HEK293 (cell line): ENCODE measurements around the gene TMUB1.

Experiments
- CTCF ChIA-PET: fragments of 350-600 bp; formaldehyde crosslinking; extraction: SDS; loops from one replicate; lab custom pipeline; 2021; ENCODE audit warnings: antibody characterized with exemption; lab: Yijun Ruan, JAX
- POLR2A ChIA-PET: fragments of 300-600 bp; formaldehyde crosslinking; extraction: SDS; loops from one replicate; lab custom pipeline; 2020; ENCODE audit warnings: antibody characterized with exemption, inconsistent platforms; lab: Yijun Ruan, JAX
- H3K27ac ChIP-seq: fragments of 200-500 bp; sonication (Bioruptor generic); 2 replicates; pipeline ENCODE4 v1.5.1; 2014; ENCODE audit warnings: low read depth, low read length, control low read depth, inconsistent platforms; ENCODE audit errors: extremely low read depth
- H3K36me3 ChIP-seq, 2 experiments: fragments of 200-500 bp in 1 of 2; sonication (Bioruptor generic) in 1 of 2; 1 replicate in 1 of 2; 2 replicates in 1 of 2; pipeline ENCODE4 v1.5.1; 2014 to 2017; ENCODE audit warnings: inconsistent platforms in 2 of 2, low read length in 2 of 2; ENCODE audit not compliant: control insufficient read depth in 2 of 2, insufficient read depth in 1 of 2
- H3K4me1 ChIP-seq: fragments of 200-500 bp; sonication (Bioruptor generic); 2 replicates; pipeline ENCODE4 v1.5.1; 2014; ENCODE audit warnings: mild to moderate bottlenecking, low read length, inconsistent platforms; ENCODE audit not compliant: control insufficient read depth, insufficient read depth
- H3K4me3 ChIP-seq: 2 replicates; pipeline ENCODE4 v1.5.1; 2011; ENCODE audit warnings: low read depth, mild to moderate bottlenecking, control low read depth, low read length, moderate library complexity
- H3K9me3 ChIP-seq: fragments of 200-500 bp; sonication (Bioruptor generic); 2 replicates; pipeline ENCODE4 v1.5.1; 2014; ENCODE audit warnings: low read depth, low read length, inconsistent platforms; ENCODE audit not compliant: control insufficient read depth, insufficient read depth
- BCL6B ChIP-seq: fragments of 450-650 bp; formaldehyde crosslinking; IDR thresholded peaks from 2 replicates; pipeline ENCODE4 v1.5.1; 2017; ENCODE audit warnings: missing biosample characterization, missing genetic modification characterization
- EGR2 ChIP-seq: fragments of 450-650 bp; formaldehyde crosslinking; IDR thresholded peaks from 2 replicates; pipeline ENCODE4 v1.5.1; 2016; ENCODE audit warnings: low read depth, missing biosample characterization, missing genetic modification characterization
- HOXC10 ChIP-seq: sonication (generic); formaldehyde crosslinking; IDR thresholded peaks from 2 replicates; pipeline ENCODE4 v1.8.1; 2023; ENCODE audit warnings: mild to moderate bottlenecking, missing genetic modification reagents
- INSM2 ChIP-seq: fragments of 450-650 bp; formaldehyde crosslinking; IDR thresholded peaks from 2 replicates; pipeline ENCODE4 v1.5.1; 2016; ENCODE audit warnings: missing biosample characterization, missing genetic modification characterization
- SALL2 ChIP-seq: fragments of 450-650 bp; formaldehyde crosslinking; IDR thresholded peaks from 2 replicates; pipeline ENCODE4 v1.5.0; 2017; ENCODE audit warnings: missing biosample characterization, mild to moderate bottlenecking, missing genetic modification characterization, borderline replicate concordance
- SCRT1 ChIP-seq: fragments of 450-650 bp; formaldehyde crosslinking; IDR thresholded peaks from 2 replicates; pipeline ENCODE4 v1.5.1; 2016; ENCODE audit warnings: missing biosample characterization, missing genetic modification characterization, borderline replicate concordance
- SCRT2 ChIP-seq: fragments of 450-650 bp; formaldehyde crosslinking; IDR thresholded peaks from 2 replicates; pipeline ENCODE4 v1.5.1; 2016; ENCODE audit warnings: missing biosample characterization, missing genetic modification characterization
- TRIM28 ChIP-seq: IDR thresholded peaks from 2 replicates; pipeline ENCODE4 v1.6.1; 2011; ENCODE audit warnings: low read length, control low read depth, borderline replicate concordance
- WT1 ChIP-seq: fragments of 450-650 bp; formaldehyde crosslinking; IDR thresholded peaks from 2 replicates; pipeline ENCODE4 v1.5.1; 2016; ENCODE audit warnings: missing biosample characterization, missing genetic modification characterization
- ZBTB1 ChIP-seq: fragments of 450-650 bp; formaldehyde crosslinking; IDR thresholded peaks from 2 replicates; pipeline ENCODE4 v1.5.1; 2016; ENCODE audit warnings: missing biosample characterization, missing genetic modification characterization
- ZBTB7A ChIP-seq: fragments of 450-650 bp; formaldehyde crosslinking; IDR thresholded peaks from 2 replicates; pipeline ENCODE4 v1.5.1; 2016; ENCODE audit warnings: low read depth, missing biosample characterization, missing genetic modification characterization
- ZFP3 ChIP-seq: fragments of 450-650 bp; formaldehyde crosslinking; IDR thresholded peaks from 2 replicates; pipeline ENCODE4 v1.5.1; 2016; ENCODE audit warnings: low read depth, missing biosample characterization, missing genetic modification characterization
- ZNF132 ChIP-seq: fragments of 450-650 bp; formaldehyde crosslinking; IDR thresholded peaks from 2 replicates; pipeline ENCODE4 v1.5.1; 2017; ENCODE audit warnings: missing biosample characterization, missing genetic modification characterization, borderline replicate concordance
- ZNF335 ChIP-seq: fragments of 450-650 bp; formaldehyde crosslinking; conservative IDR thresholded peaks from 2 replicates; pipeline ENCODE4 v1.5.1; 2016; ENCODE audit warnings: missing biosample characterization, missing genetic modification characterization
- ZNF362 ChIP-seq: fragments of 450-650 bp; formaldehyde crosslinking; IDR thresholded peaks from 2 replicates; pipeline ENCODE4 v1.5.1; 2016; ENCODE audit warnings: missing biosample characterization, missing genetic modification characterization
- ZNF366 ChIP-seq: fragments of 450-650 bp; formaldehyde crosslinking; conservative IDR thresholded peaks from 2 replicates; pipeline ENCODE4 v1.5.1; 2016; ENCODE audit warnings: missing biosample characterization, missing genetic modification characterization
- ZNF404 ChIP-seq: fragments of 450-650 bp; formaldehyde crosslinking; IDR thresholded peaks from 2 replicates; pipeline ENCODE4 v1.5.1; 2017; ENCODE audit warnings: missing biosample characterization, missing genetic modification characterization
- ZNF561 ChIP-seq: fragments of 450-650 bp; IDR thresholded peaks from 2 replicates; pipeline ENCODE4 v1.5.1; 2018; ENCODE audit warnings: missing biosample characterization, missing genetic modification characterization, borderline replicate concordance
- ZNF596 ChIP-seq: fragments of 450-650 bp; IDR thresholded peaks from 2 replicates; pipeline ENCODE4 v1.5.0; 2018; ENCODE audit warnings: missing biosample characterization, mild to moderate bottlenecking, missing genetic modification characterization, moderate library complexity
- ZNF639 ChIP-seq: fragments of 450-650 bp; formaldehyde crosslinking; IDR thresholded peaks from 2 replicates; pipeline ENCODE4 v1.5.1; 2016; ENCODE audit warnings: missing biosample characterization, missing genetic modification characterization
- ZNF645 ChIP-seq: fragments of 450-650 bp; formaldehyde crosslinking; IDR thresholded peaks from 2 replicates; pipeline ENCODE4; 2016; ENCODE audit warnings: missing biosample characterization, missing genetic modification characterization
- ZNF670 ChIP-seq: fragments of 450-650 bp; formaldehyde crosslinking; IDR thresholded peaks from 2 replicates; pipeline ENCODE4 v1.5.1; 2016; ENCODE audit warnings: missing biosample characterization, missing genetic modification characterization, low read depth
- ZNF704 ChIP-seq: fragments of 450-650 bp; formaldehyde crosslinking; IDR thresholded peaks from 2 replicates; pipeline ENCODE4 v1.5.1; 2016; ENCODE audit warnings: missing biosample characterization, missing genetic modification characterization
- ZNF776 ChIP-seq: fragments of 450-650 bp; formaldehyde crosslinking; IDR thresholded peaks from 2 replicates; pipeline ENCODE4 v1.5.0; 2017; ENCODE audit warnings: missing biosample characterization, missing genetic modification characterization, borderline replicate concordance
- ZSCAN18 ChIP-seq: fragments of 450-650 bp; formaldehyde crosslinking; IDR thresholded peaks from 2 replicates; pipeline ENCODE4 v1.5.1; 2016; ENCODE audit warnings: missing biosample characterization, missing genetic modification characterization

The TMUB1 gene

GRCh38 chr7:151079199-151079910 is 3.9 kb downstream of the TMUB1 start (continued):
- TF ChIP-seq INSM2 (tag by site-specific recombination) (no peak), ZSCAN18 (no peak)

- Histone ChIP-seq H3K27ac (no peak overlapping the region), H3K4me3 (no peak overlapping the region), H3K36me3 (peaks cover under 1 to 61% of the 10 kb centered on the region in 2 experiments; a peak in 2 of 3 replicates), H3K4me1 (peaks cover 7% of the 10 kb centered on the region; the same call in 1 of the 2 replicates), H3K9me3 (no peaks in the 10 kb centered on the region)
- POLR2A ChIA-PET = interaction anchor here (1.2 to 4.8 kb wide), 6 partner anchors 9 to 50 kb away, joined by 3 to 22 read pairs (median 6); partner anchors contain the start of genes ABCB8 and CDK5
- CTCF ChIA-PET = interaction anchor here (0.6 to 1.2 kb wide), 4 partner anchors 15 to 97 kb away, joined by 3 to 4 read pairs (median 4); no protein-coding TSS in a partner anchor
- TF ChIP-seq EGR2 (no peak), ZNF596 (tag by site-specific recombination) (no peak), SALL2 (tag by site-specific recombination) (no peak), ZNF335 (no peak), ZNF670 (tag by site-specific recombination) (no peak), ZNF132 (tag by site-specific recombination) (no peak), WT1 (tag by site-specific recombination) (no peak), ZNF404 (no peak), ZNF639 (tag by site-specific recombination) (0 out of 2 replicates have a peak, but pooled peaks have one; percentile 23), ZBTB7A (peak; percentile 68; the same call in 1 of the 2 replicates), ZBTB1 (tag by site-specific recombination) (no peak), BCL6B (tag by site-specific recombination) (peak; percentile 87), HOXC10 (CRISPR knock-in tag) (no peak), ZNF362 (tag by site-specific recombination) (no peak), TRIM28 (no peak), SCRT1 (no peak), ZNF645 (tag by site-specific recombination) (no peak), ZFP3 (tag by site-specific recombination) (no peak), SCRT2 (tag by site-specific recombination) (0 out of 2 replicates have a peak, but pooled peaks have one; percentile 39), ZNF704 (no peak), ZNF561 (no peak), ZNF366 (tag by site-specific recombination) (peak; percentile 85), ZNF776 (tag by site-specific recombination) (no peak)
Observed at GRCh38 chr7:151078233-151079040, 4.9 kb downstream of the TMUB1 start.
